HepG2 (cell line): ENCODE results near the gene SLC43A1. TPM values are rescaled to one million over a fixed set of nuclear protein-coding genes. Genes with fewer than 3 reads are reported as not detected.
A peak's percentile ranks its signal among the peaks of the same experiment; 100 is the strongest.

ENCODE experiments used
- ADNP ChIP-seq: sonication (generic); formaldehyde crosslinking; IDR thresholded peaks from 2 replicates; pipeline ENCODE4 v1.4.0; 2020; ENCODE audit warnings: missing genetic modification reagents
- ARID2 ChIP-seq: sonication (generic); formaldehyde crosslinking; IDR thresholded peaks from 2 replicates; pipeline ENCODE4 v1.8.1; 2022; ENCODE audit warnings: mild to moderate bottlenecking, missing genetic modification reagents, borderline replicate concordance
- EZH2 ChIP-seq: conservative IDR thresholded peaks from 2 replicates; pipeline ENCODE4 v1.6.1; 2012; ENCODE audit warnings: mild to moderate bottlenecking, low read depth, low read length, moderate library complexity
- GABPB1 ChIP-seq: IDR thresholded peaks from 2 replicates; pipeline ENCODE4 v1.6.1; 2016; ENCODE audit warnings: mild to moderate bottlenecking, missing genetic modification reagents, moderate library complexity, missing compliant biosample characterization
- HOXD1 ChIP-seq: sonication (generic); formaldehyde crosslinking; IDR thresholded peaks from 2 replicates; pipeline ENCODE4 v1.5.0; 2020; ENCODE audit warnings: missing genetic modification reagents
- KIAA2018 ChIP-seq: sonication (generic); formaldehyde crosslinking; IDR thresholded peaks from 2 replicates; pipeline ENCODE4 v1.5.0; 2020; ENCODE audit warnings: mild to moderate bottlenecking, missing genetic modification reagents, borderline replicate concordance
- PAX8 ChIP-seq: sonication (generic); formaldehyde crosslinking; IDR thresholded peaks from 2 replicates; pipeline ENCODE4 v1.8.0; 2022; ENCODE audit warnings: mild to moderate bottlenecking, missing genetic modification reagents, borderline replicate concordance
- ZGPAT ChIP-seq: IDR thresholded peaks from 2 replicates; pipeline ENCODE4 v1.6.1; 2016; ENCODE audit warnings: mild to moderate bottlenecking
- ZNF430 ChIP-seq: sonication (generic); formaldehyde crosslinking; IDR thresholded peaks from 2 replicates; pipeline ENCODE4 v1.9.0; 2021; ENCODE audit warnings: mild to moderate bottlenecking, missing genetic modification reagents
- polyA plus RNA-seq, 8 experiments: library from polyadenylated mRNA; depleted of rRNA in 3 of 8; stranded (reverse) in 7 of 8; unstranded in 1 of 8; fragments of >200 nt; fragmentation: Illumina TruSeq in 4 of 8; extraction: Trizol in 4 of 8; gene quantifications; 2 replicates each; pipeline versions ENCODE4 v1.2.1 to v1.2.3, GENCODE V29; 2011 to 2016; ENCODE audit warnings: low read depth in 4 of 8, missing spikeins in 1 of 8, mixed read lengths in 1 of 8; ENCODE audit not compliant: insufficient read depth in 1 of 8
- total RNA-seq, 5 experiments: library from RNA; depleted of rRNA; stranded (reverse); fragments of >200 nt; fragmentation: Illumina TruSeq; extraction: Trizol; gene quantifications; 2 replicates each; pipeline ENCODE4 v1.2.3, GENCODE V29; 2016; ENCODE audit warnings: low read depth in 1 of 5
- TF ChIP-seq, protein P1 (sequence below): sonication (generic); formaldehyde crosslinking; IDR thresholded peaks from 2 replicates; pipeline ENCODE4 v1.4.0; 2020; ENCODE audit warnings: missing genetic modification reagents
- TF ChIP-seq, protein P2 (sequence below): IDR thresholded peaks from 2 replicates; pipeline ENCODE4 v1.6.1; 2016; ENCODE audit warnings: missing genetic modification reagents, missing compliant biosample characterization

The SLC43A1 gene
- total and polyA plus RNA-seq, 2 of the 13 experiments (the other 11 are each of a cell fraction or from before 2014, with no cell fraction given), result 72.3 to 87.6 TPM

GRCh38 chr11:57514538-57515331, 767 bp downstream of the SLC43A1 start (continued):
- peak; percentile 46; the same call in 1 of the 2 replicates for TF ChIP-seq KIAA2018 (CRISPR knock-in tag)
- 0 out of 2 replicates have a peak, but pooled peaks have one; percentile 68 for TF ChIP-seq HOXD1 (CRISPR knock-in tag)
- TF ChIP-seq, protein P1, sequence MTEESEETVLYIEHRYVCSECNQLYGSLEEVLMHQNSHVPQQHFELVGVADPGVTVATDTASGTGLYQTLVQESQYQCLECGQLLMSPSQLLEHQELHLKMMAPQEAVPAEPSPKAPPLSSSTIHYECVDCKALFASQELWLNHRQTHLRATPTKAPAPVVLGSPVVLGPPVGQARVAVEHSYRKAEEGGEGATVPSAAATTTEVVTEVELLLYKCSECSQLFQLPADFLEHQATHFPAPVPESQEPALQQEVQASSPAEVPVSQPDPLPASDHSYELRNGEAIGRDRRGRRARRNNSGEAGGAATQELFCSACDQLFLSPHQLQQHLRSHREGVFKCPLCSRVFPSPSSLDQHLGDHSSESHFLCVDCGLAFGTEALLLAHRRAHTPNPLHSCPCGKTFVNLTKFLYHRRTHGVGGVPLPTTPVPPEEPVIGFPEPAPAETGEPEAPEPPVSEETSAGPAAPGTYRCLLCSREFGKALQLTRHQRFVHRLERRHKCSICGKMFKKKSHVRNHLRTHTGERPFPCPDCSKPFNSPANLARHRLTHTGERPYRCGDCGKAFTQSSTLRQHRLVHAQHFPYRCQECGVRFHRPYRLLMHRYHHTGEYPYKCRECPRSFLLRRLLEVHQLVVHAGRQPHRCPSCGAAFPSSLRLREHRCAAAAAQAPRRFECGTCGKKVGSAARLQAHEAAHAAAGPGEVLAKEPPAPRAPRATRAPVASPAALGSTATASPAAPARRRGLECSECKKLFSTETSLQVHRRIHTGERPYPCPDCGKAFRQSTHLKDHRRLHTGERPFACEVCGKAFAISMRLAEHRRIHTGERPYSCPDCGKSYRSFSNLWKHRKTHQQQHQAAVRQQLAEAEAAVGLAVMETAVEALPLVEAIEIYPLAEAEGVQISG (CRISPR knock-in tag), result peak; percentile 69
- TF ChIP-seq ZNF430, result peak; percentile 59
- peak; percentile 86; the same call in 1 of the 2 replicates for TF ChIP-seq ARID2
- TF ChIP-seq, protein P2, sequence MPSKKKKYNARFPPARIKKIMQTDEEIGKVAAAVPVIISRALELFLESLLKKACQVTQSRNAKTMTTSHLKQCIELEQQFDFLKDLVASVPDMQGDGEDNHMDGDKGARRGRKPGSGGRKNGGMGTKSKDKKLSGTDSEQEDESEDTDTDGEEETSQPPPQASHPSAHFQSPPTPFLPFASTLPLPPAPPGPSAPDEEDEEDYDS (CRISPR knock-in tag), result peak; percentile 77
- TF ChIP-seq EZH2, result no peak
- TF ChIP-seq ZGPAT (CRISPR knock-in tag), result peak; percentile 21; the same call in 1 of the 2 replicates
- no peak for TF ChIP-seq PAX8 (CRISPR knock-in tag)
- TF ChIP-seq GABPB1 (CRISPR knock-in tag), result peak; percentile 64; the same call in 1 of the 2 replicates
- TF ChIP-seq ADNP (CRISPR knock-in tag), result no peak
